Right atrium auricular region (tissue), 2 donors: Measurements from ENCODE around the gene THSD8. TPM values are rescaled to one million over a fixed set of nuclear protein-coding genes. Genes with fewer than 3 reads are reported as not detected.
A peak's percentile ranks its signal among the peaks of the same experiment; 100 is the strongest.
"Not testable (repeated sequence)": the region's sequence is repeated elsewhere in the genome, so short reads cannot be mapped to it uniquely, and the experiment has no call there.

Experiments used
- DNase-seq: peaks from one replicate; pipeline ENCODE4 v3.0.0-alpha.2; 2019; ENCODE audit warnings: low spot score
- H3K27ac ChIP-seq, 2 donors: fragments of 200-600 bp; sonication (generic); 1 replicate in 1 of 2; 2 replicates in 1 of 2; pipeline ENCODE4 v1.5.1; 2016 to 2019
- H3K27me3 ChIP-seq, 2 donors: fragments of 200-600 bp; sonication (generic); one replicate each; pipeline versions ENCODE4 v1.5.1 to v1.6.0; 2017 to 2019
- H3K36me3 ChIP-seq: fragments of 200-600 bp; sonication (generic); one replicate; pipeline ENCODE4 v1.5.1; 2016
- H3K4me1 ChIP-seq, 2 donors: fragments of 200-600 bp; sonication (generic); one replicate each; pipeline versions ENCODE4 v1.5.1 to v1.6.0; 2017 to 2019
- H3K4me3 ChIP-seq, 2 donors: fragments of 200-600 bp; sonication (generic); 1 replicate in 1 of 2; 2 replicates in 1 of 2; pipeline ENCODE4 v1.5.1; 2017 to 2019; ENCODE audit warnings: mild to moderate bottlenecking in 1 of 2, moderate library complexity in 1 of 2
- H3K9me3 ChIP-seq, 2 donors: fragments of 200-600 bp; sonication (generic); one replicate each; pipeline ENCODE4 v1.5.1; 2019
- total RNA-seq, 2 donors: library from RNA; depleted of rRNA; stranded (reverse); fragments of >200 nt; gene quantifications; one replicate each; pipeline ENCODE4 v1.1.0, GENCODE V29; 2016
- TF ChIP-seq, protein P1 (sequence below), 2 donors: fragments of 200-600 bp; sonication (generic); IDR thresholded peaks; one replicate each; pipeline ENCODE4 v1.5.1; 2019; ENCODE audit warnings: antibody characterized with exemption in 2 of 2

Gene THSD8
- total RNA-seq, 2 donors from 2014 or later = not detected

DNA sequence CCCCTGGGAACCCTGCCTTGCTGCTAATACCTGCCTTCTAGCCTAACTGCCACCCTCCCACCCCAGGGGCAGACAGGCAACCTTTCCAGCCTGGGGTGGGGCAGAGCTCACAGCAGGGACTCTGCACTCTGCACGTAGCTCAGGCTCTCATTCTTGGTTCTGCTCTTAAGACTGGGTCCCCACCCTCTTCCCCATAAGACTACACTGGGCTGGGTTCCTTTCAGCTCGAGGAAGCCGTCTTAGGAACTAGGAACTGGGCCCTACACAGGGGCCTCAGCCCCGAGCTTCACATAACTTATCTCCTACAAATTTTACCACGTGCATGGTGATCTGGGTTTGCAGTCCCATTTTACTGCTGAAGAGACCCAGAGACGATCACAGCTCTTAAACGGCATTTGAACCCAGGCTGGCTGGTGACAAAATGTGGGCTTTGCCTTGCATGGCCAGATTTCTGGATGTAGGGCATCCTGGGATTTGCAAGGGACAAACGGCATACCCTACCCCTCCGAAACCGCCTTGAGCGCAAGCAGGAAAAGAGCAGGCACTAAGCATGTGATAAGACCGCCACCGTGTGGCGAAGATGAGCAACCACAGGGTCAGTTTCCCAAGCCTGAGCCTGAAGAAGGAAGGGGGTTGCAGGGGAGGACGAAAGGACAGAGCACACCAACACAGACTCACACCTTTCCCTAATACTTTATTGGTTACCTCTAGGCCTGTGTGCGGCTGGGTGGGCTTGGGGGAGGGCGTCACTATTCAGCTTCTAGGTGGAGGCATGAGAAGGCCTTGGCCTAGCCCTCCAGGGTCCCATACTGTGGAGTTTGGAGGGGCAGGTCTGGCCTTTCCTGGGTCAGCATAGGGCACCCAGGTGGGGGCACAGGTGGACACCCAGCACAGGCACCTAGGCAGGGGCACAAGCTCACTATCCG lies 5.5 kb upstream of the THSD8 start:
- H3K4me3 ChIP-seq = no peak overlapping the region
- H3K27me3 ChIP-seq = no peaks in the 10 kb centered on the region
- DNase-seq = peak; percentile 87
- peak overlapping the region; percentile 13 to 49 for H3K27ac ChIP-seq
- H3K4me1 ChIP-seq = peaks cover 0 to 30% of the 10 kb centered on the region in 2 donors
- peaks cover 27% of the 10 kb centered on the region for H3K36me3 ChIP-seq
- TF ChIP-seq, protein P1, sequence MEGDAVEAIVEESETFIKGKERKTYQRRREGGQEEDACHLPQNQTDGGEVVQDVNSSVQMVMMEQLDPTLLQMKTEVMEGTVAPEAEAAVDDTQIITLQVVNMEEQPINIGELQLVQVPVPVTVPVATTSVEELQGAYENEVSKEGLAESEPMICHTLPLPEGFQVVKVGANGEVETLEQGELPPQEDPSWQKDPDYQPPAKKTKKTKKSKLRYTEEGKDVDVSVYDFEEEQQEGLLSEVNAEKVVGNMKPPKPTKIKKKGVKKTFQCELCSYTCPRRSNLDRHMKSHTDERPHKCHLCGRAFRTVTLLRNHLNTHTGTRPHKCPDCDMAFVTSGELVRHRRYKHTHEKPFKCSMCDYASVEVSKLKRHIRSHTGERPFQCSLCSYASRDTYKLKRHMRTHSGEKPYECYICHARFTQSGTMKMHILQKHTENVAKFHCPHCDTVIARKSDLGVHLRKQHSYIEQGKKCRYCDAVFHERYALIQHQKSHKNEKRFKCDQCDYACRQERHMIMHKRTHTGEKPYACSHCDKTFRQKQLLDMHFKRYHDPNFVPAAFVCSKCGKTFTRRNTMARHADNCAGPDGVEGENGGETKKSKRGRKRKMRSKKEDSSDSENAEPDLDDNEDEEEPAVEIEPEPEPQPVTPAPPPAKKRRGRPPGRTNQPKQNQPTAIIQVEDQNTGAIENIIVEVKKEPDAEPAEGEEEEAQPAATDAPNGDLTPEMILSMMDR (IDR thresholded peaks at IDR 0.05) = peak; percentile 82 to 95
- no peaks in the 10 kb centered on the region for H3K9me3 ChIP-seq

DNA sequence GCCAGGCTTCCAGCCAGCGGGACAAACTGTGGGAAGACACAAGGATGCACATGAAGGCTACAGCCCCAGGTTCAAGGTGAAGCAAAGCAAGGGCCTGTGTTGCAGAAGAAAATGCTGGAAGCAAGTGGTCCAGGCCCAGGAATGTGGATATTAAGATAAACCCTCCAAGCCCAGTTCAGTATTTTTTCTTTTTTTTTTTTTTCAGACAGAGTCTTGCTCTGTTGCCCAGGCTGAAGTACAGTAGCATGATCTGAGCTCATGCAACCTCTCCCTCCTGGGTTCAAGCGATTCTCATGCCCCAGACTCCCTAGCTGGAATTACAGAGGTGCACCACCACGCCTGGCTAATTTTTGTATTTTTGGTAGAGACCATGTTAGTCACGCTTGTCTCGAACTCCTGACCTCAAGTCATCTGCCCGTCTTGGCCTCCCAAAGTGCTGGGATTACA lies 4.7 kb upstream of the THSD8 start:
- DNase-seq = peak; percentile 59
- Histone ChIP-seq H3K27ac (no peak overlapping the region), H3K4me1 (peaks cover 0 to 34% of the 10 kb centered on the region in 2 donors), H3K9me3 (no peaks in the 10 kb centered on the region), H3K4me3 (no peak overlapping the region), H3K27me3 (no peaks in the 10 kb centered on the region), H3K36me3 (peaks cover 23% of the 10 kb centered on the region)
- TF ChIP-seq, protein P1 (IDR thresholded peaks at IDR 0.05) = no peak

DNA sequence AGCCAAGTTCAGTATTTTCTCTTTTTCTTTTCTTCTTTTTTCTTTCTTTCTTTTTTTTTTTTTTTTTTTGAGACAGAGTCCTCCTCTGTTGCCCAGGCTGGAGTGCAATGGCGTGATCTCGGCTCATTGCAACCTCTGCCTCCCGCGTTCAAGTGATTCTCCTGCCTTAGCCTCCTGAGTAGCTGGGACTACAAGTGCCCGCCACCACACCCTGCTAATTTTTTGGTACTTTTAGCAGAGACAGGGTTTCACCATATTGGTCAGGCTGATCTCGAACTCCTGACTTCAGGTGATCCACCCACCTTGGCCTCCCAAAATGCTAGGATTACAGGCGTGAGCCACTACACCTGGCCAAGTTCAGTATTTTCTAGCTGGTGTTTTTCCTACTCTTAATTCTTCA lies 4.3 kb upstream of the THSD8 start:
- H3K27ac ChIP-seq, H3K9me3 ChIP-seq, H3K4me3 ChIP-seq, H3K27me3 ChIP-seq: not testable (repeated sequence)
- peak; percentile 54 for DNase-seq
- peaks cover 0 to 39% of the 10 kb centered on the region in 2 donors for H3K4me1 ChIP-seq
- peaks cover 19% of the 10 kb centered on the region for H3K36me3 ChIP-seq

DNA sequence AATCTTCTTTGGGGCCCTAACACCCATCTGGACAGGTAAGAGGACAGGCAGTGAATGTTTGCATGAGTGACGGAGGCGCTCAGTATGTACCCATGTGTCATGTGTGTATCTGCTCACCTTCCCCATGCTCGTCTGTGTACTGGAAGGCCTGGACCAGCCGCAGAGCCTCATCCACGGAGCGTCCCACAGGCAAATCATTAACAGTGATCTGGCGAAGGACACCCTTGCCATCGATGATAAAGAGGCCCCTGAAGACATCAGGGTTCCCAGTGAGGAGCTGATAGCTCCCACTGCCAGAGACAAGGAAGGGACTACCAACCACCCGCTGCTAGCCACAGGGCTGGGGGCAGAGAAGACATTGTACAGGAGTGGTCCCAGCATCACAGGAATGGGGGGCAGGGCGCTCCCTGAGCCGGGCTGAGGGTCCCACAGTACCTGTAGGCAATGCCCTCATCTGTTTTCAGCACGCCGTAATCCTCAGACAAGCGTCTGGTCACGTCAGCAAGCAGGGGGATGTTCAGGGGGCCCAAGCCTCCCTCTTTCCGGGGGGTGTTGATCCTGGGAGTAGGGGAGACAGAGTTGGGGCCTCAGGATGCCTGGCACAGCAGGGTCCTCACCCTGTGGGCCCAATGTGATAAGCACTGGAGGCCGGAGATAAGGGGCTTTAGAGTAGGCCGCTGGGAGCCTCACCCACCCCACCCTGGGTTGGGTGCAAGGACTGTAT lies 2.0 kb upstream of the THSD8 start:
- Histone ChIP-seq H3K9me3 (no peaks in the 10 kb centered on the region), H3K4me3 (no peak overlapping the region), H3K36me3 (peaks cover 18% of the 10 kb centered on the region), H3K27ac (peak overlapping the region in 1 of 2 donors; percentile 85), H3K27me3 (no peaks in the 10 kb centered on the region), H3K4me1 (peaks cover 0 to 33% of the 10 kb centered on the region in 2 donors)
- no peak for DNase-seq
- TF ChIP-seq, protein P1 (IDR thresholded peaks at IDR 0.05) = no peak

DNA sequence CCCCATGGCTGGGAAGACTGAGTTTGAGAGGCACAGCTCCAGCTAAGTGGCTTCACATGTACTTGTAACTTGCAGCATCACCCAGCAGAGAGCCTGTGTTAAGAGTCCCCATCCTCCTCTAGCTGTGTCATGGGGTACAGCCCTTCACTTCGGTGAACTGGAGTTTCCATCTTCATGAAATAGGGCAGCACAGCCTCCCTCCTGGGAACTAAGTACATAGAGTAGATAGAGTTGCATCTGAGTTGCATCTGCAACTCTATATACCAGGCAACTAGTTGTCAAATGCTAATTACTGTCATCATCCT lies 1.5 kb upstream of the THSD8 start:
- no peak for DNase-seq
- peaks cover 18% of the 10 kb centered on the region for H3K36me3 ChIP-seq
- H3K27me3 ChIP-seq = no peaks in the 10 kb centered on the region
- peak overlapping the region; percentile 74 to 82 for H3K4me3 ChIP-seq
- H3K4me1 ChIP-seq = peaks cover 0 to 33% of the 10 kb centered on the region in 2 donors
- H3K27ac ChIP-seq = peak overlapping the region; percentile 84 to 85
- TF ChIP-seq, protein P1 (IDR thresholded peaks at IDR 0.05) = no peak
- no peaks in the 10 kb centered on the region for H3K9me3 ChIP-seq

DNA sequence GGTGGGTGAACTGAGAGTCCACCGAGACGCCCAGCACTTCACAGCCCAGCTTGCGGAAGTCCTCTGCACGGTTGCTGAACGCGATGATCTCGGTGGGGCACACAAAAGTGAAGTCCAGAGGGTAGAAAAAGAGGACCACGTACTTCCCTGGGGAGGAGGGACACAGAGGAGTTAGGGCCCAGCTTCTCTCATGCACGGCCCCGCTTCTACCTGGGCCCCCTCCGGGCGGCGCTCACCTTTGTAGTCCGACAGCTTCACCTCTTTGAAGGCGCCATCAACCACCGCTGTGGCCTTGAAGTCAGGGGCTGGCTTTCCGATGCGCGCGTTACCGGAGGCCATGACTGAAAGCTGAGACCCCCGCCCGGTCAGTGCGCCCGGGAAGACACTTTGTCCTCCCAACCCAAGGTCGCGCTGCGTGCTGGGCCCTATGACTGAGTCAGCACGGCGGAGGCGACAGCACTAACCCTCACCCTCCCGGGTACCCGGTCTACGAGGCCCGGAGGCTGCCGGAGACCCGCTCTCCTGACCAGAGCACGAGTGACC lies 875 bp upstream of the THSD8 start:
- no peak for DNase-seq
- H3K4me3 ChIP-seq = peak overlapping the region; percentile 74 to 82
- peak overlapping the region; percentile 84 to 85 for H3K27ac ChIP-seq
- TF ChIP-seq, protein P1 (IDR thresholded peaks at IDR 0.05) = no peak
- peaks cover 0 to 30% of the 10 kb centered on the region in 2 donors for H3K4me1 ChIP-seq
- no peaks in the 10 kb centered on the region for H3K27me3 ChIP-seq
- H3K36me3 ChIP-seq = peaks cover 18% of the 10 kb centered on the region
- no peaks in the 10 kb centered on the region for H3K9me3 ChIP-seq
